GM18861 (cell line): ENCODE data around the gene ABHD1.
"Not testable (repeated sequence)": the region's sequence is repeated elsewhere in the genome, so short reads cannot be mapped to it uniquely, and the experiment has no call there.

Experiments
- ATAC-seq: cut with Tn5 transposase; IDR thresholded peaks from one replicate; pipeline ENCODE4 v1.9.1; 2021; ENCODE audit not compliant: unreplicated experiment

Gene ABHD1

GRCh38 chr2:27162151-27163121, 38.8 kb downstream of the ABHD1 start:
- ATAC-seq, result no peak

GRCh38 chr2:27164960-27165763, 41.5 kb downstream of the ABHD1 start:
- no peak for ATAC-seq

GRCh38 chr2:27170581-27171337, 47.1 kb downstream of the ABHD1 start:
- ATAC-seq, result no peak

- ATAC-seq, result no peak
Observed at GRCh38 chr2:27171351-27171848, 47.8 kb downstream of the ABHD1 start.

- ATAC-seq, result no peak
Observed at GRCh38 chr2:27174638-27175037, 51.0 kb downstream of the ABHD1 start.

GRCh38 chr2:27175330-27175729, 51.7 kb downstream of the ABHD1 start:
- no peak for ATAC-seq

- not testable (repeated sequence) for ATAC-seq
Observed at GRCh38 chr2:27175781-27176180, 52.2 kb downstream of the ABHD1 start.

- no peak for ATAC-seq
Observed at GRCh38 chr2:27177441-27178351, 54.1 kb downstream of the ABHD1 start.

GRCh38 chr2:27178469-27178868, 54.9 kb downstream of the ABHD1 start:
- ATAC-seq, result no peak

GRCh38 chr2:27179344-27180000, 55.9 kb downstream of the ABHD1 start:
- no peak for ATAC-seq
